Measurements from ENCODE around the gene EML1. TPM values are rescaled to one million over a fixed set of nuclear protein-coding genes. Genes with fewer than 3 reads are reported as not detected.

EML1 gene
- polyA plus RNA-seq, 1 donor from 2014 or later = 21.7 TPM

DNA sequence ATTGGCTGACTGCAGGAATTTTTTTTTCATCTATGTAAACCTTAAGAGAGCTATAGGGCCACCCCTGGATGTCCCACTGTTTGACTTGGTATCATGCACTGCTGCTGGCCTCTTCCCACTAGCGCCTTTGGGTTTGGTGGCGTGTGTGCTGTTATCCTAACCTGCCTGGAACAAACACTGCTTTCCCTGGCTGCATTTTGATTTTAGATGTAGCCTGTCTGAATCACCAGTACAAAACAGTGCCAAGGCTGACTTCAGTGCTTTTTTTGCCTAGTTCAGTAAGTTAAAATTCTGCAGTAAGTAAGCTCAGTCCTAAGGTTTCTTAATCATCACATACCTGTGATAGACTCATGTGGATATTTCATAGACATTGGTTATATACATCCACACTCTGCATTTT lies 99.2 kb downstream of the EML1 start:
- no peak for TF ChIP-seq TAF1 (IDR thresholded peaks at IDR 0.05; ENCODE audit: low read depth)
- no peaks in the 10 kb centered on the region for H4K20me1 ChIP-seq (ENCODE audit: insufficient read depth)
- no peak overlapping the region for H3K4me2 ChIP-seq (ENCODE audit: low read length)
- H3K4me3 ChIP-seq (ENCODE audit: low read length) = no peak overlapping the region
- no peaks in the 10 kb centered on the region for H3K9me2 ChIP-seq (ENCODE audit: insufficient read depth, low read length)
- H3K27me3 ChIP-seq (ENCODE audit: insufficient read depth, low read depth, low read length) = no peaks in the 10 kb centered on the region
- H2AFZ ChIP-seq (ENCODE audit: low read depth, low read length) = no peak overlapping the region
- H3K9me3 ChIP-seq (ENCODE audit: low read length) = no peaks in the 10 kb centered on the region
- H3K36me3 ChIP-seq (ENCODE audit: insufficient read depth, low read length) = no peaks in the 10 kb centered on the region
- H3K79me2 ChIP-seq (replicated peaks; ENCODE audit: insufficient read depth, low read length) = no peaks in the 10 kb centered on the region
- H3F3A ChIP-seq (ENCODE audit: insufficient read depth, low read length, poor library complexity, severe bottlenecking) = no peaks in the 10 kb centered on the region
- no peak overlapping the region for H3K9ac ChIP-seq (ENCODE audit: low read length)
- H3K27ac ChIP-seq (ENCODE audit: low read length) = no peak overlapping the region

DNA sequence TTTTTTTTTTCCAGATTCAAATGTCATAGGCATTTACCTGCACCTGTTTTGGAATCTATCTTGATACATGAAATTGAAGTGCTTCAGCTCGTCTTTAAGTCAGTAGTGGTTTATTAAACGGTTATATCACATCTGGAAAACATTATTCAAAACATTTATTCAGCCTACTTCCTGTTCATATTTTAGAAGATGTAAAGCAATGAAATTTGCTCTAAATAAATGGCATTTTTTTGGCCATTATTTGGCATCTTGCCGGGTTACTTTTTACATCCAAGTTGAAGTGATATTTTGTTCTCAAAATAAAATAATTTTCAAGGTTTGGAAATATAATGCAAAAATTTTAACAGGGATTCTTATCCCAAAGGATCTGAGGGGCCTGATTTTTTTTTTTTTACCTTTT lies 103.1 kb downstream of the EML1 start:
- Histone ChIP-seq H3K79me2 (replicated peaks; ENCODE audit: insufficient read depth, low read length) (no peaks in the 10 kb centered on the region), H3K4me2 (ENCODE audit: low read length) (no peak overlapping the region), H3K27ac (ENCODE audit: low read length) (no peak overlapping the region), H3K9me3 (ENCODE audit: low read length) (no peaks in the 10 kb centered on the region), H3K4me3 (ENCODE audit: low read length) (no peak overlapping the region), H3K9ac (ENCODE audit: low read length) (no peak overlapping the region), H4K20me1 (ENCODE audit: insufficient read depth) (no peaks in the 10 kb centered on the region), H3K9me2 (ENCODE audit: insufficient read depth, low read length) (no peaks in the 10 kb centered on the region), H2AFZ (ENCODE audit: low read depth, low read length) (no peak overlapping the region), H3F3A (ENCODE audit: insufficient read depth, low read length, poor library complexity, severe bottlenecking) (no peaks in the 10 kb centered on the region), H3K36me3 (ENCODE audit: insufficient read depth, low read length) (no peaks in the 10 kb centered on the region), H3K27me3 (ENCODE audit: insufficient read depth, low read depth, low read length) (no peaks in the 10 kb centered on the region)
- TF ChIP-seq TAF1 (IDR thresholded peaks at IDR 0.05; ENCODE audit: low read depth) (no peak), SMC3 (conservative IDR thresholded peaks at IDR 0.05; ENCODE audit: poor library complexity) (no peak), POLR2AphosphoS5 (IDR thresholded peaks at IDR 0.05) (no peak), EP300 (conservative IDR thresholded peaks at IDR 0.05; ENCODE audit: poor library complexity, severe bottlenecking) (no peak), RAD21 (conservative IDR thresholded peaks at IDR 0.05) (no peak), EZH2 (IDR thresholded peaks at IDR 0.05; ENCODE audit: borderline replicate concordance, insufficient read depth, low read length, poor library complexity, severe bottlenecking) (no peak), MXI1 (conservative IDR thresholded peaks at IDR 0.05; ENCODE audit: poor library complexity, severe bottlenecking) (no peak)
- TF ChIP-seq, protein P1, sequence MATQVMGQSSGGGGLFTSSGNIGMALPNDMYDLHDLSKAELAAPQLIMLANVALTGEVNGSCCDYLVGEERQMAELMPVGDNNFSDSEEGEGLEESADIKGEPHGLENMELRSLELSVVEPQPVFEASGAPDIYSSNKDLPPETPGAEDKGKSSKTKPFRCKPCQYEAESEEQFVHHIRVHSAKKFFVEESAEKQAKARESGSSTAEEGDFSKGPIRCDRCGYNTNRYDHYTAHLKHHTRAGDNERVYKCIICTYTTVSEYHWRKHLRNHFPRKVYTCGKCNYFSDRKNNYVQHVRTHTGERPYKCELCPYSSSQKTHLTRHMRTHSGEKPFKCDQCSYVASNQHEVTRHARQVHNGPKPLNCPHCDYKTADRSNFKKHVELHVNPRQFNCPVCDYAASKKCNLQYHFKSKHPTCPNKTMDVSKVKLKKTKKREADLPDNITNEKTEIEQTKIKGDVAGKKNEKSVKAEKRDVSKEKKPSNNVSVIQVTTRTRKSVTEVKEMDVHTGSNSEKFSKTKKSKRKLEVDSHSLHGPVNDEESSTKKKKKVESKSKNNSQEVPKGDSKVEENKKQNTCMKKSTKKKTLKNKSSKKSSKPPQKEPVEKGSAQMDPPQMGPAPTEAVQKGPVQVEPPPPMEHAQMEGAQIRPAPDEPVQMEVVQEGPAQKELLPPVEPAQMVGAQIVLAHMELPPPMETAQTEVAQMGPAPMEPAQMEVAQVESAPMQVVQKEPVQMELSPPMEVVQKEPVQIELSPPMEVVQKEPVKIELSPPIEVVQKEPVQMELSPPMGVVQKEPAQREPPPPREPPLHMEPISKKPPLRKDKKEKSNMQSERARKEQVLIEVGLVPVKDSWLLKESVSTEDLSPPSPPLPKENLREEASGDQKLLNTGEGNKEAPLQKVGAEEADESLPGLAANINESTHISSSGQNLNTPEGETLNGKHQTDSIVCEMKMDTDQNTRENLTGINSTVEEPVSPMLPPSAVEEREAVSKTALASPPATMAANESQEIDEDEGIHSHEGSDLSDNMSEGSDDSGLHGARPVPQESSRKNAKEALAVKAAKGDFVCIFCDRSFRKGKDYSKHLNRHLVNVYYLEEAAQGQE (IDR thresholded peaks at IDR 0.05; ENCODE audit: borderline replicate concordance) = no peak
- TF ChIP-seq, protein P2, sequence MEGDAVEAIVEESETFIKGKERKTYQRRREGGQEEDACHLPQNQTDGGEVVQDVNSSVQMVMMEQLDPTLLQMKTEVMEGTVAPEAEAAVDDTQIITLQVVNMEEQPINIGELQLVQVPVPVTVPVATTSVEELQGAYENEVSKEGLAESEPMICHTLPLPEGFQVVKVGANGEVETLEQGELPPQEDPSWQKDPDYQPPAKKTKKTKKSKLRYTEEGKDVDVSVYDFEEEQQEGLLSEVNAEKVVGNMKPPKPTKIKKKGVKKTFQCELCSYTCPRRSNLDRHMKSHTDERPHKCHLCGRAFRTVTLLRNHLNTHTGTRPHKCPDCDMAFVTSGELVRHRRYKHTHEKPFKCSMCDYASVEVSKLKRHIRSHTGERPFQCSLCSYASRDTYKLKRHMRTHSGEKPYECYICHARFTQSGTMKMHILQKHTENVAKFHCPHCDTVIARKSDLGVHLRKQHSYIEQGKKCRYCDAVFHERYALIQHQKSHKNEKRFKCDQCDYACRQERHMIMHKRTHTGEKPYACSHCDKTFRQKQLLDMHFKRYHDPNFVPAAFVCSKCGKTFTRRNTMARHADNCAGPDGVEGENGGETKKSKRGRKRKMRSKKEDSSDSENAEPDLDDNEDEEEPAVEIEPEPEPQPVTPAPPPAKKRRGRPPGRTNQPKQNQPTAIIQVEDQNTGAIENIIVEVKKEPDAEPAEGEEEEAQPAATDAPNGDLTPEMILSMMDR (IDR thresholded peaks at IDR 0.05; ENCODE audit: poor library complexity, severe bottlenecking) = no peak

Data from neural cell (in vitro differentiated cells).